Endothelial cell of umbilical vein (primary cell): Measurements from ENCODE around the gene MGAT4A.

ENCODE experiments used
- CTCF ChIP-seq, 2 donors: IDR thresholded peaks; 1 replicate in 1 of 2; 2 replicates in 1 of 2; pipeline ENCODE4 v1.5.1; 2011; ENCODE audit warnings: low read length in 2 of 2, mild to moderate bottlenecking in 2 of 2, moderate library complexity in 2 of 2, control low read depth in 1 of 2, inconsistent platforms in 1 of 2, low read depth in 1 of 2; ENCODE audit not compliant: insufficient read depth in 1 of 2; ENCODE audit errors: extremely low read depth in 1 of 2
- EZH2 ChIP-seq: IDR thresholded peaks from 2 replicates; pipeline ENCODE4 v1.6.1; 2012; ENCODE audit warnings: borderline replicate concordance, low read depth, mild to moderate bottlenecking, moderate library complexity, low read length, inconsistent platforms; ENCODE audit not compliant: severe bottlenecking
- GATA2 ChIP-seq: IDR thresholded peaks from 2 replicates; pipeline ENCODE4 v1.7.0; 2011; ENCODE audit warnings: low read depth, mild to moderate bottlenecking, moderate library complexity, mixed read lengths, low read length; ENCODE audit not compliant: insufficient read length, insufficient read depth
- JUN ChIP-seq: IDR thresholded peaks from 2 replicates; pipeline ENCODE4 v1.6.1; 2011; ENCODE audit warnings: borderline replicate concordance, low read depth; ENCODE audit not compliant: insufficient read length, insufficient read depth
- MYC ChIP-seq: IDR thresholded peaks from one replicate; pipeline ENCODE4 v1.6.1; 2011; ENCODE audit warnings: mild to moderate bottlenecking, low read depth, low read length
- POLR2A ChIP-seq: IDR thresholded peaks from 2 replicates; pipeline ENCODE4 v1.6.1; 2012; ENCODE audit warnings: low read depth, mild to moderate bottlenecking, control low read depth, low read length
- POLR2AphosphoS5 ChIP-seq: IDR thresholded peaks from 2 replicates; pipeline ENCODE4 v1.6.1; 2012; ENCODE audit warnings: low read depth, mild to moderate bottlenecking, control low read depth, low read length, moderate library complexity; ENCODE audit not compliant: insufficient read depth
- TF ChIP-seq, protein P1 (sequence below): IDR thresholded peaks from 2 replicates; pipeline ENCODE4 v1.6.1; 2011; ENCODE audit not compliant: insufficient read depth, insufficient read length

GRCh38 chr2:98727369-98728087 lies 3.4 kb downstream of the MGAT4A start:
- TF ChIP-seq EZH2, result no peak
- no peak for TF ChIP-seq CTCF (IDR thresholded peaks at IDR 0.05; ENCODE audit: extremely low read depth in 1 of 2, insufficient read depth in 1 of 2, low read depth in 1 of 2, low read length in 2 of 2)
- peak; percentile 17 for TF ChIP-seq POLR2A
- TF ChIP-seq MYC, result no peak
- TF ChIP-seq GATA2, result no peak
- TF ChIP-seq POLR2AphosphoS5, result peak; percentile 31
- TF ChIP-seq JUN, result no peak
- TF ChIP-seq, protein P1, sequence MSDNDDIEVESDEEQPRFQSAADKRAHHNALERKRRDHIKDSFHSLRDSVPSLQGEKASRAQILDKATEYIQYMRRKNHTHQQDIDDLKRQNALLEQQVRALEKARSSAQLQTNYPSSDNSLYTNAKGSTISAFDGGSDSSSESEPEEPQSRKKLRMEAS, result no peak
